Measurements from ENCODE around the gene DIS3L2.
"Not testable (repeated sequence)": the region's sequence is repeated elsewhere in the genome, so short reads cannot be mapped to it uniquely, and the experiment has no call there.

Gene DIS3L2

DNA sequence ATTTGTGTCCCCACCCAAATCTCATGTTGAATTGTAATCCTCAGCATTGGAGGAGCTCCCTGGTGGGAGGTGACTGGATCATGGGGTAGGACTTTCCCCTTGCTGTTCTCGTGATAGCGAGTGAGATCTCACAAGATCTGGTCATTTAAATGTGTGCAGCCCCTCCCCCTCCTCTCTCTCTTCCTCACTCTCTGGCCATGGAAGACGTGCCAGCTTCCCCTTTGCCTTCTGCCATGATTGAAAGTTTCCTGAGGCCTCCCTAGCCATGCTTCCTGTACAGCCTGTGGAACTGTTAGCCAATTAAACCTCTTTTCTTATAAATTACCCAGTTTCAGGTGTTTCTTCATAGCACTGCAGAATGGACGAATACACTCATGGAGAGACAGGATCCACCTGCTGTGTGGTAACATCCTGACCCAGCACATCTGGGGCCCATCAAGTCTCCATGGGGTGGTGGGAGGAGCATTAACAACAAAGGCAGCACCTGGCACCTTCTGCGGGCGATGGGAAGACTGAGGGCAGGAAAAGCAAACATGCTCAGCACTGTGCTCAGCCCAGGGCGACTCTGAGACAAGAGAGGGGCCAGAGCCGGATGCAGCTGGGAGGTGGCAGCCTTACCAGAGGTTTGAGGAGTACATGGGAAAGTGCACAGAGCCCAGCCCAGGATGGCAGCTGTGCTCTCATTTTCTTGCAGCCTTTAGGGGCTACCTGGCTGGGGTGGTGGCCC, 400.8 kb downstream of the DIS3L2 start:
- peak; percentile 60 for DNase-seq

DNA sequence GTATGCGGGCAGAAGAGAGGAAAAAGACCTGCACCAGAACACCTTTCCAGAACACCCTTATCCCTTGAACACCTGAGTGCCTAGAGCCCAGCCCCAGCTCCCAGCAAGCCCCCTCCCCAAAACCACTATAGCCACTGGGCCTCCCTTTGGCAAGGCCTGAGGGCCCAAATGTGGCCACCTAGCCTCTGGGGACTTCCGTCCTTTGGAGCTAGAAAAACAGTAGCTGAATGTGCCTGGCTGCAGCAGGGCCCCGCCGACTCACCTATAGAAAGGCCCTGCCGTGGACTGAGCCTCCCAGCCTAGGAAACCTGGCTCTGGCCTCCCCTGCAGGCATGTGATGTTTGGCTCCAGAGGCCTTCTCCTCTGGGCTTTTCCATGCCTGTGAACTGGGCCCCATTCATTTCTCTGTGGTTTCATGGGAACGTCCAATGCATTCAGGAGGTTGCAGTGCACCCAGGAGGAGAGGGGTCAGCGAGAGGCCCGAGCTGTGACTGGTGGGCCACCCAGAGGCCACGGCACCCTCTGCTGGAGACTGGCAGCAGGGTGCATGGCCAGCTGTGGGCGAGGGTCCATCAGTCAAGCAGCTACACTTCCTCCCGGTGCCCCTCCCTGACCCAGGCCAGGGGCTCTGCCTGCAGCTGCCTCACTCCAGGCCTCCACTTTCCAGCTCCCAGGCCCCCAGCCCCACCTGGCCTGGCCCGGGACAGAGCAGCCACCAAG, 401.7 kb downstream of the DIS3L2 start:
- DNase-seq, result not testable (repeated sequence)

DNA sequence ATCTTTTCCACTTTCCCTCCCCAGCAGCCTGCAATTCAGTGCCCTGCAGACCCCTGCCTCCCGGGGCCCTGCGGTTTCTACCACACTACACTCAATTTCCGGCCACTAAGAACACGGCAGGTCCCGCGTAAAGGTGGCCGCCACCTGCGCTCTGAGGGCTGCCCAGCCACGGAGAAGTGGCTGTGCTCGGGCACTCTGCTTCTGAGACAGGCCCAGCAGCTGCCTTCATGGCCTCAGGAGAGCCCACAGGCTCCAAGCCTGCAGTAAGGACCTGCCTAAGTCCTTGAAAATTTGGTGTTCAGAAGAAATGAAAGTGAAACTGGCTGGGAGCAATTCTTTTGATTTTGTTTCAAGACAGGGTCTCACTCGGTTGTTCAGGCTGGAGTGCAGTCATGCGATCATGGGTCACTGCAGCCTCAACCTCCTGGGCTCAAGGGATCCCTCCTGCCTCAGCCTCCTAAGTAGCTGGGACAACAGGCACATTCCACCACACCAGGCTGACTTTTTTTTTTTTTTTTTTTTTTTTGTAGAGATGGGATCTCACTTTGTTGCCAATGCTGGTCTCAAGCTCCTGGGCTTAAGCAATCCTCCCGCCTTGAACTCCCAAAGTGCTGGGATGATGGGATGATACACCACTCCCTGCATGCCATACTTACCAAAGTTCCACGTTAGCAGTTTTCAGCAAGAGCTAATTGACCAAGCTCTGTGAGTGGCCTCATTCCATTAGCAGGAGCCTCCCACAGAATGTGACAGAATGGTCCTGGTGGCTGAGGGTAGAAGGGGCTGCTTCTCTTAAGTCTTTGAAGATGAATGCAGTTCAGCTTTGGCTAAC, 402.5 kb downstream of the DIS3L2 start:
- DNase-seq, result no peak

DNA sequence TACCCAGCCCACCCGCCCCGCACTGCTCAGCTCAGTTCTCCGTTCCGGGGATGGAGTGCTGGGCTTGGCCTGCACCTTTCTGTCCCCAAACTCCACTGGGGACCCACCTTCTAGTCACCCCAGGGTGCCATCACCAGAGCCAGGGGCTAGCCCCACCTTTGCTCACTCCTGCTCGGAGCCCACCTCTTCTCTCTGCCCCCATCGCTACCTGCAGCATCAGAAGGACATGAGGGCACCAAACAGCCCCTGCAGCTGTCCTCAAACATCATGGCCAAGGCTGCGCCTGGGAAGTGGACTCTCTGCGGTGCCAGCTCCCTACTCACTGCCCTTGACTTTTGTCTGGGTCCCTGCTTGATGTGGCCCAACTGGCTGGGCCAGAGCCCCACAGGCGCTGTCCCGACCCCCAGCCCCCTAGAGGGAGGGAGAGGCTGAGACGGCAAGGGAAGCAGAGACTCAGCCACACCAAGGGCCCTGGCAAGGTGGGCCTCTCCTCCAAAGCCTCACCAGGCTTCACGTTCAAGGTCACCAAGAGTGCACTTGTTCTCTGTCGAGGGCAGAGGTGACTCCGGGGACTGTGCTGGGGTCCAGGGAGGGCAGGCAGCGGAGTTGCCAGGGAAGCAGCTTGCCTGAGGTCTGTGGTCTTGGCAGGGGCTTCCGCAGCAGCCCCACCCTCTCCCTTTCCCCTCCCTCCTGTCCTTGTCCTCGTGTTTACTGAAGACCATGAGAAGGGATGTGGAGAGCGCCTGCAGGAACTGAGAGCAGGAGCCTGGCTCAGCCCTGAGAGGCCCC, 403.5 kb downstream of the DIS3L2 start:
- DNase-seq, result not testable (repeated sequence)

DNA sequence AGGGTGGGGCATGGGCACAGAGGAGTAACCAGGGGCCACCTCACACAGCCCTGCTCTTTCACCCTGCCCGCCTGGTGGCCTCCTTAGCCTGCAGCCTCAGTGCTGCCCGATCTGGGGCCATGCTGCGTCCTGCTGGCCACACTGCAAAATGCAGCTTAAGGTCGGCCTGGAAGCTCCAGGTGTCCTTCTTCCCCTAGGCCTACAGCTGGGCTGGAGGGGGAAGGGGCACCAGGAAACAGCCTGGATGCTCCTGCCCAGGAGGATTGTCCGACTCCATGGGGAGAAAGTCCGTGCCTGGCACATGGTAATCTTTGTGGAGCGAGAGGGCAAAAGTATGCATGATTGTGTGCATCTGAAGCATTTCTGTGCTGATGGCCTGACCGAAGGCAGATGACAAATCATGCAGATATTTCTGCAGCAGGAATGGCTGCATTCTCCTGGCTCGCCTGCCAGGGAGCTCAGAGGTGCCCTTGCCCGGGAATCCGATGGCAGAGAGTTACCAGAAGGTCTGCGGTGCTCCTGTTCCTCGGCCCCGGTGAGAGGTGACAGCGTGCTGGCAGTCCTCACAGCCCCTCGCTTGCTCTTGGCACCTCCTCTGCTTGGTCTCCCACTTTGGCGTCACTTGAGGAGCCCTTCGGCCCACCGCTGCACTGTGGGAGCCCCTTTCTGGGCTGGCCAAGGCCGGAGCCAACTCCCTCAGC, 404.3 kb downstream of the DIS3L2 start:
- peak; percentile 67 for DNase-seq

DNA sequence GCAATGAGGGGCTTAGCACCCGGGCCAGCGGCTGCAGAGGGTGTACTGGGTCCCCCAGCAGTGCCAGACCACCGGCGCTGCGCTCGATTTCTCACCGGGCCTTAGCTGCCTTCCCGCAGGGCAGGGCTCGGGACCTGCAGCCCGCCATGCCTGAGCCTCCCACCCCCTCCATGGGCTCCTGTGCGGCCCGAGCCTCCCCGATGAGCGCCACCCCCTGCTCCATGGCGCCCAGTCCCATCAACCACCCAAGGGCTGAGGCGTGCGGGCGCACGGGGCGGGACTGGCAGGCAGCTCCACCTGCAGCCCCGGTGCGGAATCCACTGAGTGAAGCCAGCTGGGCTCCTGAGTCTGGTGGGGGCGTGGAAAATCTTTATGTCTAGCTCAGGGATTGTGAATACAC, 404.9 kb downstream of the DIS3L2 start:
- DNase-seq, result peak; percentile 40

DNA sequence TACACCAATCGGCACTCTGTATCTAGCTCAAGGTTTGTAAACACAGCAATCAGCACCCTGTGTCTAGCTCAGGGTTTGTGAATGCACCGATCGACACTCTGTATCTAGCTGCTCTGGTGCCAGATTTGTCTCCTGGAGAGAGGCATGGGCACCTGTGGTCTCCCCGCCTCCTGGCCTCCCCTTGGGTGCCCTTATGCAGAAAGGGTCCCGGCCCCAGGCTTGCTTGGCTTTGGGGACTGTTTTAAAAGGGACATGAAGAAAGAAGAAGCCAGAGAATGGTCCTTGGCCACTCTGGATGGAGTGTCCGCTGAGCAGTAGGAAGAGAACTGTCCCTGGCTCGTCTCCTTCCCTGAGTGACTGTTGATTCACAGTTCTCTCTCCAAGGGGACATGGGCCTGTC, 405.5 kb downstream of the DIS3L2 start:
- no peak for DNase-seq

DNA sequence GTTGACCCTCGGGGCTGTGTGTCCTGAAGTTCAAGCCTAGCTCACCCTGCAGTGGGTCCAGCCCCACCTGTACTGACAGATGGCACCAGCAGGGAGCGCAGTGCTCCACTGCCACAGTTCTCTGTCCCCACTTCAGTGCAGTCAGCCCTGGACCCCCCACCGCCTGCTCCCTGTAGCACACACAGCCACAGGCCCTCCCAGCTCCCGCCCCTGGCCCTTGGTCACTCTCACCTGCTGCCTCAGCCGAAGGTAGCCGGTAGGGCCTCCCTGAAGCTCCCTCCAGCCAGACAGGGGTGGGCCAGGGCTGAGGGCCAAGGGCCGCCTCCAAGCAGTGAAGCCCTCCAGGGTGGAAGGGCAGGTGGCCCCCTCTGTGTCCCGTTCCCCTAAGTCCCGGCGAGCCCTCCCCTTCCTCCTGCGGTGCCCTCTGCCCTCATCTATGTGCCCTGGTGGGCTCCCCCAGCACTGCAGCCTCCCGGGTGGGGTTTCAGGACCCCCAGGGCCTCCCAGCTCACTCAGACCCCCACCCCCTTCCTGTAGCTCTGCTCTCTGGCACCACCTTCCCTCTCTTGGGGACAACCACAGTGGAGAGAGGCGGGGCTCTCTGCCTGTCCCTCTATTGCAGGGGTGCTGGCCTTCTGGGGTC, 406.2 kb downstream of the DIS3L2 start:
- DNase-seq, result no peak

DNA sequence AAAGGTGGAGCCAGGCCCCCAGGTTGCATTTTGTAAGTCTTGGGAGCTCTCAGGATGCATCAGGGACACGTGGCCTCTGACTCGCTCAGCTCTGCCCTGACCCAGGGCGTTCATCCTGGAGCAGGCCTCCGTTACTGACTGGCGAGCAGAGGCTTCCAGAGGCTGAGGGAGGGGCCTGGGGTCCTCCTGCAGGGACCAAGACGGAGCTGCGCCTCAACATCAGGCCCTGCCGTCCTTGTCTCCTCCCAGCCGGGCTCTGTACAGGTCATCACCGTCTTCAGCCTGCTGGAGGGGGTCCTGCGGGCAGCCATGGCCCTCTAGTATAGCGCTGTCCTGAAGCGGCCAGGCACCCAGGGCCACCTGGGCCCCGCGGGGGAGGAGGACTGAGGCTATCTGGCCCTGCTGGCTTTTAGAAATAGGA, 406.8 kb downstream of the DIS3L2 start:
- no peak for DNase-seq

DNA sequence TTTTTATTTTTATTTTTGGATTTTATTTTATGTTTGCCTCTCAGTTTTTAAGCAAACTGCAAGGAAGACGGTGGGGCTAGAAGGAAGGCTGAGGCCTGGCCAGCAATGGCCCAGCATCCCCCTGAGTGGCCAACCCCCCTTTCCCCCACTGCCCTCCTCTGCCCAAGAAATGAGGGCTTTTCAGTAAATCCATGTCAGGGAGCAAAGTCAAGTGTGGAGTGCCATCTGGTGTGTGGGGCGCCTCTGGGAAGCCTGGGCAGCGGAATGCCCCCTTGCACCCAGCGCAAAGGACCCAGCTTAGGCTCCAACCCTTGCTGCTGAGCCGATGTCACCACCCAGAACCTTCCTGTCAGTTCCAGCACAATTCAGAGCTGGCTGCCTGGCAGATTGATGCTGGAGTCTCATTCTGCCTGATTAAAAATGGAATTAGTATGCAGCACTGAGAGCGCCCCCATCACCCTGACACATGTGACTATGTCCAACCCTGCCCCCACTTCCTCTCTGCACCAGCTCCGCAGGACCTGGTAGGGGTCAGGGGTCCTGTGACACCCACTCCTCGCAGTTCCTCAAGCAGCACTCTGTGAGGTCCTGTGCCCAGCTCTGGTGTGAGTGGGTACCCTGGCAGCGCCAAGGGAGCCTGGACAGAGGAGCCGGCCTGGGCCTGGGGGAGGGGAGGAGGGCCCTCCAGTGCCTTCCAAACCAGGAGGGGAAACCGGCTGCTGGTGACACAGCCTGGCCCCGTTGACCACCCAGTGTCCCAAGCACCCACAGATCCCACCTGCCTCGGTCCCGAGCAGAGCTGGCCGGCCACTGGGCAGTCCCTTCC, 407.8 kb downstream of the DIS3L2 start:
- DNase-seq, result no peak

DNA sequence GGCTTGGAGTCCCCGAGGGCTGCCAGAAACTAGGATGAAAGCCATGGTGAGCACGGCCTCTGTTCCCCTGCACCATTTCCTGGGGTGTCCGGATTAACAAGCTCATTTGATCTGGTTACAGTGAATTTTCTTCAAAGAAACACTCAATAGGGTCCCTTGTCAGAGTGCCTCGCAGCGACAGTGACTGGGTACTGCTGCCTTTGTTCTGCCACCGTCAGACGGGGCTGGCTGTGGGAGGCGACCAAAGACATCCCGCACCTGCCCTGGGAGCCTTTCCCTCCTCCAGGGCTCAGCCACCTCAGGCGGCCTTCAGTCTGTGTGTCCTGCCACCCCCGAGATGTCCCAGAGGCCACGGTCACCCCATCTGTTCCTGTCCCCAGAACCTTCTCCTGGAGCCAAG, 408.5 kb downstream of the DIS3L2 start:
- DNase-seq, result not testable (repeated sequence)

DNA sequence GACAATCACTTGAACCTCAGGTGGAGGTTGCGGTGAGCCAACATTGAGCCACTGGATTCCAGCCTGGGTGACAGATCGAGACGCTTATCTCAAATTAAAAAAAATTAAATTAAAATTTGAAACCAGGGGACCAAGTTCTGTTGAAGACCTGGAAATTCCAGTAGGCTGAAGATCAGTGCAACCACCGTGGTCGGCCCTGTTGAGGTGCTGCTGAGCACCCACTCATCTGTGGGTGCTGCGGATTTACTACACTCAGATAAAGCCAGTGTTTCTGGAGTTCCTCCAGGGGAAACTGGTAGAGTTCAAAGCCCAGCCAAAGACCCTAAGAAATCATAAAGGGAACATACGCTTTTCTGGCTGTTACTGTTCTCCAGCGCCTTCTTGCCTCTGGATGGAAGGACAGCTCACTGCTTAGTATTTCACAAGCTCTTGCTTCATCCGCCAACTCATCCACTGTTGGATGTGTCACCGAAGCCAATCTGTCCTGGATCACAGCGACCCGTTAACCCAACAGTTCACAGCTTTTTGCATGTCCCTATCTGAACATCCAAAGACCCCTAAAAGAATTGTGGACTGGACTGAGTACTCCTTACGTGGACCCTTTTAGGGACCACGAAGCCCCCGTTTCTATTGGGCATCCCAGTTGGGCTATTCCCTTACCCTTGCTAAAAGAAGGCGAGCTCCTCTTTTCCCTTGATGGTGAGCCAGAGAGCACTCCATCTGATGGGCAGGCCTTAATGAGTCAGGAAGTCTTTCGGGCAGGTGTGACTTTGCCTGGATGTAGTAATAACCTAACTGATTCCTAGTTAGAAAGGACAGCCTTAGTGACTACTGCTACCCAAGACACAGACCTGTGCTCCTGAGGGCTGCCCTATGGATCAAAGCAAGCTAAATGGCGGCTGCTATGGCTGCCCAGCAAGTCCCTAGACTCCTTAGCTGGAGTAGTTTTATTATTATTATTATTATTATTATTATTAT, 411.0 kb downstream of the DIS3L2 start:
- no peak for DNase-seq

DNA sequence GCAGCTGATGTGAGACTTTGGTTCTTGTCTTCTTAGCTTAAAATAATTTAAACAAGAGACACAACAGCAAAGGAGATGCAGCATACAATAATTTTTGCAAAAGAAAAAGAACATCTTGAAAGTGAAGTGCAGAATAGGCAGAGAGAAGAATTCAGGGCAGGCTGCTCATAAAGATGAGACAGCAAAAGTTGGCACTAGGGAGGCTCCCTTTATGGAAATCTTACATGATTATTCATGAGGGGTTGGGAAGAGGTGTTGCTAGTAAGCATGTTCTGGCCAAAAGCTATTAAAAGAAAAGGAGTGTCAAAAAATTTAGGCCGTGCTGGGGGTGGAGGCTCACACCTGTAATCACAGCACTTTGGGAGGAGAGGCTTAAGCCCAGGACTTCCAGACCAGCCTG, 412.8 kb downstream of the DIS3L2 start:
- no peak for DNase-seq

DNA sequence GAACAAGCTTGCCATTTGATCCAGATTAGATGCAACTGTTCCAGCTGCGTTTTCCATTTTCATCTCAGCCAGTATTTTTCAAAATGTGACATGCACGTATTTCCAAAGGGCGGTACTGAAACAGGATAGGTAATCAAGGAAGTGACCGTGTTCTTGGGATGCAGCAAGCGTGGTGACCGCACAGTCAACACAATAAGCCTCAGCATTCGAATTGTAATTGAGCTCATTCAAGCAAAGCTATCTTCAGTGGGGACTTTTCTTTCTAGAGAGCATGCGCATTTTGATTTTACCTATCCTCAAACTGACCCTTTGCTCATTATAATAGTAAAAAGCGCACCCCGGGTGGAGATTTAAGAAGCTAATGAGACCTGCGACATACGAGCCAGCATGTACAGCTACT, 413.7 kb downstream of the DIS3L2 start:
- DNase-seq, result no peak

DNA sequence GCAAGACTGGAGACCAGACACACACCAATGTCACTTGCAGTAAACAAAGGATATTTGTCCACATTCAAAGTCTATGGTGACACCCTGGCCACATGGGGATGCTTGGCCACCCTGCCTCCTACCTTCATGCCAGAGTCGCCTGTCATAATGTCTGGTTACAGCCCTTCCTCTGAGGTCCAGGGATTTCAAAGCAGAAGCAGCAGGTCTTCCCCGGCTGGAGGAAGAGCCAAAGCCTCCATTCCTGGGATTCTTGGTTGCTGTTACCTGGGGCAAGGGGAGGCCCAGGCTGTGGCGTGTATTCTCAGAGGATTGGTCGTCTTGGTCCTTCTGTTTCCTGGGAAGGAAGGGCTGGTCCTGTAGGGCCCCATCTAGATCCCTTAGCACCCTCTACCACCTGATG, 414.7 kb downstream of the DIS3L2 start:
- no peak for DNase-seq

DNA sequence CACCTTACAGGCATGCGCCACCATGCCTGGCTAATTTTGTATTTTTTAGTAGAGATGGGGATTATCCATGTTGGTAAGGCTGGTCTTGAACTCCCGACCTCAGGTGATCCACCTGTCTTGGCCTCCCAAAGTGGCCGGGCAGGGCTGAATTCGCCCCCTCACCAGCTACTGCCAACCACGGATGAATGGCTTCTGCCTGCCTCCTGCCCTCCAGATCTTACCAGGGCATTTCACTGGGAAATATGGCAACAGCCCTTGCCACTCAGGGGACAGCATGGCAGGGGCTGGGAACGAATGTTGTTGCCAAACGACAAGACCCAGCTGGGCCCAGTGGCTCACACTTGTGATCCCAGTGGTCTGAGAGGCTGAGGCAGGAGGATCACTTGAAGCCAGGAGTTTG, 415.2 kb downstream of the DIS3L2 start:
- DNase-seq, result no peak

DNA sequence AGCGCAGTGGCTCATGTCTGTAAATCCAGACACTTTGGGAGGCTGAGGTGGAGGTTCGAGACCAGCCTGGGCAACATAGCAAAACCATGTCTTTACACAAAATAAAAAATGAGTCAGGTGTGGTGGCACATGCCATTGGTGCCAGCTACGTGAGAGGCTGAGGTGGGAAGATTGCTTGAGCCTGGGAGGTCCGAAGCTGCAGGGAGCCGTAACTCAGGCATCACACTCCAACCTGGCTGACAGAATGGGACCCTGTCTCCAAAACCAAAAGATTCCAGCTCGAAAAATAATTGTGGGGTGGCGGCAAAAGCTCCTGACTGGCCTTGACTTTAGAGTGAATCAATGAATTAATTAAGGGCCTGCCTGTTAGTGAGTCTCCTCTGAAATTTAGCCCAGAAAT, 415.8 kb downstream of the DIS3L2 start:
- no peak for DNase-seq

DNA sequence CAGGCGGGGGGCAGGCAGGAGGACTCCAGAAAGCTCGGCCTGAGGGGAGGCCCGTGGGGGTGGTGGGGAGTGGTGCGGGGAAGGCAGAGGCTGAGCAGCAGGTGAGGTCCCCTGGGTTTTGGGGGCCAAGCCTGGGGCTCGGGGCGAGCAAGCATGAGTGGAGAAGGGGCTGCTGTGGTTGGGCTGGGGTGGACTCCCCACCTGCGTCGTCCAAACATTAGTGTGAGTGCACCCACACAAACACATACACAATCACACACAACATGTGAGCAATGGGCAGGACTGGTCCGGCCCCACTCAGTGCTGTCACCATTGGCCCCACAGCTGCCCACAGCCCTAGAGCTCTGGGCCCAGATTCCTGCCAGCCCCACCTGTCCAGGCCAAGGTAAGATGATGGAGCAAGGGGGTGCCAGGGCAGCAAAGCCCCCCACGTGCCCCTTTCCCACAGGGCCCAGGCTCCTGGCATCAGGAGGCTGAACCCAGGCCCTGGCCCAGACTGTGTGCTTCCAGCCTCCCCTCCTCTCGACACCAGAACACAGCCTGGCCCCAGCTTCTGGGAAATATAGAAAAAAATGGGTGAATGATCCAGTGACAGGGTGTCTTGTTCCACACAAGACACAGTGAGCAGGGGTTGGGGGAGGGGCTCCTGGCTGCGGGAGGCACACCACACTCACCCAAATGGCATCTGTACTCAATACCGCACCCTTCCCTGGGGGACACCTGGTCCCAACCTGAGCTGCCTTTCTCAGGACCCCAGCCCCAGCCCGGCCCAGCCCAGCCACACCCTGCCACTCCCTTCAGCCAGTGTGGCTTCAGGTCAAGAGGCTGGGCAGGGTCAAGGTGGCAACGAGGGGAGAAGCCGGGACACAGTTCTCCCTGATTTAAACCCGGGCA, 416.6 kb downstream of the DIS3L2 start:
- DNase-seq, result no peak
